NCI-H2227 (cell line): ENCODE data around the gene DNASE2B.

ENCODE experiments used
- DNase-seq: peaks from one replicate; lab custom pipeline; 2025; ENCODE audit not compliant: unreplicated experiment; lab: John Stamatoyannopoulos, UW

The DNASE2B gene

GRCh38 chr1:84398175-84399155 lies at the start of gene DNASE2B:
TSS of gene DNASE2B (plus strand) at chr1:84398484. CDS start at chr1:84398565, 81 bp downstream.
- DNase-seq: no peak

GRCh38 chr1:84348759-84349158 lies 49.5 kb upstream of the DNASE2B start:
- DNase-seq: no peak

GRCh38 chr1:84350104-84350503 lies 48.2 kb upstream of the DNASE2B start:
- no peak for DNase-seq

- no peak for DNase-seq
These were observed 47.7 kb upstream of the DNASE2B start for GRCh38 chr1:84350550-84350949.

- no peak for DNase-seq
These were observed 45.8 kb upstream of the DNASE2B start for GRCh38 chr1:84352298-84353106.

GRCh38 chr1:84353695-84354094 lies 44.6 kb upstream of the DNASE2B start:
- DNase-seq: no peak

- no peak for DNase-seq
These were observed 42.7 kb upstream of the DNASE2B start for GRCh38 chr1:84355556-84355955.

GRCh38 chr1:84356881-84357280 lies 41.4 kb upstream of the DNASE2B start:
- DNase-seq: no peak

GRCh38 chr1:84358695-84359094 lies 39.6 kb upstream of the DNASE2B start:
- DNase-seq: no peak

- no peak for DNase-seq
These were observed 38.0 kb upstream of the DNASE2B start for GRCh38 chr1:84360316-84360715.

GRCh38 chr1:84361796-84362195 lies 36.5 kb upstream of the DNASE2B start:
- DNase-seq: no peak

GRCh38 chr1:84363019-84363418 lies 35.3 kb upstream of the DNASE2B start:
- DNase-seq: peak; percentile 31

GRCh38 chr1:84363622-84364021 lies 34.7 kb upstream of the DNASE2B start:
- DNase-seq: no peak

GRCh38 chr1:84365225-84366221 lies 32.8 kb upstream of the DNASE2B start:
- no peak for DNase-seq

- DNase-seq: no peak
These were observed 31.5 kb upstream of the DNASE2B start for GRCh38 chr1:84366786-84367185.

- DNase-seq: peak; percentile 37
These were observed 31.1 kb upstream of the DNASE2B start for GRCh38 chr1:84367219-84367618.

GRCh38 chr1:84368441-84368840 lies 29.8 kb upstream of the DNASE2B start:
- no peak for DNase-seq

GRCh38 chr1:84370266-84370665 lies 28.0 kb upstream of the DNASE2B start:
- no peak for DNase-seq

GRCh38 chr1:84370831-84371394 lies 27.4 kb upstream of the DNASE2B start:
- DNase-seq: no peak

- DNase-seq: no peak
These were observed 24.7 kb upstream of the DNASE2B start for GRCh38 chr1:84373436-84374141.
